GM12864 (cell line): Measurements from ENCODE around the gene MLN.

Experiments
- DNase-seq: peaks from one replicate; pipeline ENCODE4 v3.0.0-alpha.2; 2011; ENCODE audit warnings: low read depth
- H3K4me3 ChIP-seq: 2 replicates; pipeline ENCODE4 v1.5.1; 2011; ENCODE audit warnings: mild to moderate bottlenecking, low read depth, low read length, control low read depth
- CTCF ChIP-seq: IDR thresholded peaks from 2 replicates; pipeline ENCODE4 v1.5.1; 2011; ENCODE audit warnings: low read depth, mild to moderate bottlenecking, moderate library complexity, low read length, control low read depth, inconsistent platforms; ENCODE audit errors: missing control alignments

The MLN gene

DNA sequence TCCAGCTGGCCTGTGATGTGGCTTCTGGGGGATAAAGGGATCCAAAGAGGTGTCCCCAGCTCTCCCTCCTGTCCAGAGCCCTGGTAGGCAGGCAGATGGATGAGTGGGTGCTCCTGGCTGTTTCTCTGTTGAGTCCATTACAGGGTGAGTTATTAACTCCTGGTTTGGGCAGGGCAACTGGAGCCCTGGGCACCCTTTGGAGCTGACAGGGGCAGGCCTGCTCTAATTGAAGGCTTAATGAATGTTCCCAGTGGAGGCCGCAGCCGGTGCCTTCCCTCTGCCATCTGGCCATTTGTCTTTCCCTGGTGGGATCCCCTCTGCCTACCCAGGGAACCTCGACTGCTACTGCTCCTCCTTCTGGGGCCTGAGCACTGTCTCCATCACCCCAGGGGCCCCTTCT, 44.7 kb upstream of the MLN start:
- DNase-seq = no peak
- no peak overlapping the region for H3K4me3 ChIP-seq
- TF ChIP-seq CTCF = no peak

DNA sequence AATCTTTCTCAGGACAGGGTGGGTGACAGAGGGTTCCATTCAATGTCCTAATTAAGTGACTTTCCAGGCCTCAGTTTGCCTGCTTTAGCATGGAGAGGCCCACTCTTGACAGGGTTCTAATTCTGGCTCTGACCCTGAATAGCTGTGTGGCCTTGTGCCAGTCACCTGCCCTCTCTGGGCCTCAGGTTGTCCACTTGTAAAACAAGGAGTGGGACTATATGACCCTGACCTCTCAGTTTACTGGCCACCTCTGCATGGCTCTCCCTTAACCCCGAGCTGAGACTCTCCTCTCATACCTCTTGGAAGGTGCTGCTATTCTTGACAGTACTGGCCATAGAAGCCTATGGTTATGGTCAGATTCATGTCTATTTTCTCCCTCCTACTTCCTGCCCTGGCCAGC, 44.1 kb upstream of the MLN start:
- no peak overlapping the region for H3K4me3 ChIP-seq
- DNase-seq = no peak
- TF ChIP-seq CTCF = no peak

DNA sequence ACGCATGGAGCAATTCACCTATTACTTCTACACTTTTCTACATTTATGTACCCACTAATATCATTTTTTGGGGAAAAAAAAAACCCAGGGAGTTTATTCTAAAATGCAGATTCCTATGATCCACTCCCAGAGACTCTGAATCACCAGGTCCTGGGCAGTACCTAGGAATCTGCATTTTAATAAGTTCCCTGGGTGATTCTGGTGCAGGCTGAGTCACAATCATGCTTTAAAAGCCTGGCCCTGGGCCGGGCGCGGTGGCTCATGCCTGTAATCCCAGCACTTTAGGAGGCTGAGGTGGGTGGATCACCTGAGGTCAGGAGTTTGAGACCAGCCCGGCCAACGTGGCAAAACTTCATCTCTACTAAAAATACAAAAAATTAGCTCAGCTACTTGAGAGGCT, 43.3 kb upstream of the MLN start:
- no peak for TF ChIP-seq CTCF
- no peak overlapping the region for H3K4me3 ChIP-seq
- DNase-seq = no peak

- DNase-seq = no peak
- no peak overlapping the region for H3K4me3 ChIP-seq
- TF ChIP-seq CTCF = no peak
These were observed 42.4 kb upstream of the MLN start for GRCh38 chr6:33846226-33846625.

DNA sequence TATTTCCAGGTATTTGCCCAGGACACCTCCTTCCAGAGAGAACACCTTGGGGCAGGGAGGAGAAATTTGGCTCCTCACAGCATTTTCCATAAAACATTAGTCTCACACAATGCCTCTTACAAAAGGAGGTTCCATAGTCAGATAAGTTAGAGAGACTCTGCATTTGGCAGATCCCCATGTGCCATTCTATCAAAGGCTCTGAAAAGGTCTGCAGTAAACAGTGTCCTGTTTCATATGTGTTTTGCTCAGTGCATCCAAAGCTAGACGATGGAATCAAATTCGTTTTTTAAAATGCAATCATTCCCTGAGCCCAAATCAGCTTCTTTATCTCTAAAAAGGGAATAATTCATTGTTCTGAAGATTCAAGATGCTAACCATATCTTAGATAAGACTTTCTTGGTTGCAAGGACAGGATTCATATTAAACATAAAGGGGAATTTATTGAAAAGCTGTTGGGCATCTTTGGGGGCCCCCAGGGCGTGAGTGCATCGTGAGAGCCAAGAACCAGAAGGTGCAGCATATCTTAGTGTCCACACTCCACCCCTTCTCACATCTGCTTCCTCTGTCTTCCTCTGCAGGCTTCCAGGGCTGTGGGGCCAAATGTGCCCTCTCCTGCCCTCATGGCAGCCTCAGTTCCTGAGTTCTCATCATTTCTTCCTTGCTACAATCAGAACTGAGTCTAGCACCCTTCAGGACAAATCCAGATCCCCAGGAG, 41.4 kb upstream of the MLN start:
- TF ChIP-seq CTCF = no peak
- no peak for DNase-seq
- H3K4me3 ChIP-seq = no peak overlapping the region

- no peak for TF ChIP-seq CTCF
- H3K4me3 ChIP-seq = no peak overlapping the region
- DNase-seq = no peak
These were observed 39.6 kb upstream of the MLN start for GRCh38 chr6:33843131-33844121.
